OCI-M2 (cell line): ENCODE results near the gene PLEKHJ1.

Experiments
- DNase-seq: peaks from one replicate; lab custom pipeline; 2025; ENCODE audit not compliant: unreplicated experiment; lab: John Stamatoyannopoulos, UW

Gene PLEKHJ1

DNA sequence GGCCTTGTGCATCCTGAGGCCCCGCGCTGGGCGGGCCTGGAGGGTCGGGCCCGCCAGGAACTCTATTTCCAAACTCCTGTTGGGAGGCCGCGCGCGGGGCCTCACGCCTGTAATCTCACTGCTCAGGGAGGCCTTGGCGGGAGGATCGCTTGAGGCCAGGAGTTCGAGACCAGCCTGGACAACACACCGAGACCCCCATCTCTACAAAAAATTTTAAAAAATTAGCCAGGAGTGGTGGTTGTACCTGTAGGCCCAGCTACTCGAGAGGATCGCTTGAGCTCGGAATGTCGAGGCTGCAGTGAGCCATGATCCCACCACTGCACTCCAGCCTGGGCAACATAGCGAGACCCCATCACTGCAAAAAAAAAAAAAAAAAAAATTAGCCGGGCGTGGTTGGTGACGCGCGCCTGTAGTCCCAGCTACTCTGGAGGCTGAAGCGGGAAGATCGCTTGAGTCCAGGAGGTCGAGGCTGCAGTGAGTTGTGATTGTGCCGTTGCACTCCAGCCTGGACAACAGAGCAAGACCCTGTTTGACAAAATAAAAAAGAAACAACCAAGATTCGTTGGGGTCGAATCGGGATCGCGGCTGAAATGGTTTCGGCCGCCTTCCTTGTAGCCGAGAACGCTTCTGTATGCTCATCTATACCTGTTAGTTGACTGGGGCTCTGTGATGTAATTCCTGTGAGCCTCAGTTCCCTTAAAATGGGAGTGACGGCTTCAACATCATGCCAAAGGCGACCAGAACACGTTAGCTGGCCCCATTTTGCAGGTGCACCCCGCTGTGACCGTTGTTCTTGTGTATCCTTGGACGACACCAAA, 1.1 kb upstream of the PLEKHJ1 start:
- no peak for DNase-seq

DNA sequence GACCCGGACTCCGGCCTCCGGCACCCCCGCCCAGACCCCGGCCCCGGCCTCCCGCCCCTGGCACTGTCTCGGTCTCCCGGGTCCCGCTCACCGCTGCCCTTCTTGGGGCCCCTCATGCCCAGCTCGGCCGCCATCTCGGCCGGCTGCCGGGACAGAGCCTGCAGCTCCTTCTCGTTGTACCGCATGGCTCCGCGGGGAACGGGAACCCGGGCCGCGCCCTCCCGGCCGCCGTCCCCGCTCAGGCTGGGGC, 140 bp downstream of the PLEKHJ1 start:
- no peak for DNase-seq

DNA sequence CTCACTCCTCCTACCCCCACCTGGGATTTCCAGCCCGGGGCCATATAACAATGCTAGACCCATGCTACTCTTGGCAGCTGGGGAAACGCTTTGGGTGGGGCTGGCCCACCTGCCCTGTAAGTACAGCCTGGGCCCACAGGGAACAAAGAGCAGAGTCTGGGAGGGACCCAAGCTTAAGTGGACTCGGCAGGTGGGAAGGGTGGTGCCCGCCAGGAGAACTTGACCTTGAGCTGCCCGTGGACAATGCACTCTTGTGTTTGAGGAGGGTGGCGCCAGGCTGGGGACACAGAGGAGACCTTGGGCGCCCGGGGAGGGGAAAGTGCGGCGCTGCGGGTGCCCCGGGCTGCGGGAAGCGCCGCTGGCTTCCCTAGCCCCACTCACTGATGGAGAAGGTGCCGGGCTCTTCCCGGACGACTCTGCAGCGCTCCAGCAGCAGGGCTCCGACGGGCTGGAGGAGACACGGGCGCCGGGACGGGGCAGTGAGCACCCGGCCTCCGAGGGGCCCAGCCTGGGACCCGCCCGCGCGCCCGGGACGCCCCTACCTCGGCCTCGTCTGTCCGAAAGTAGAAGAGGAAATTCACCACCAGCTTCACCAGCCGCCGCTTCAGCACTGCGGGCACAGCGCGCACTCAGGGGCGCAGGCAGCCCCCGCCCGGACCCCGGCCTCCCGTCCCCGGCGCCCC, 607 bp downstream of the PLEKHJ1 start:
- no peak for DNase-seq

DNA sequence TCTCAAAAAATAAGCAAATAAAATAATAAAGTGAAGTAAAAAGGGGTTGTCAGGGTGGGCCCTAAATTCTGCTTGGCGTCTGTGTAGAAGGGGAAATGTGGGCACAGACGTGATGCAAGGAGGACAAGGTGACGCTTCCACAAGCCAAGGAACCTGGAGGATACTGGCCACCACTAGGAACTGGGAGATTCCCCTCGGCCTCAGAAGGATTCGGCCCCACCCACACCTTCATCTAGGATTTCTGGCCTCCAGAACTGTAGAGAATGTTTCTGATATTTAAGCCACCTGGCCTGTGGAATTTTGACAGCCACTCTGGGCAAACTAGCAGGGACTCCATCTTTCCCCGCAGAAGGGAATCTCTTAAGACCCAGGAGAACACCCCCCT, 1.1 kb downstream of the PLEKHJ1 start:
- DNase-seq, result no peak

DNA sequence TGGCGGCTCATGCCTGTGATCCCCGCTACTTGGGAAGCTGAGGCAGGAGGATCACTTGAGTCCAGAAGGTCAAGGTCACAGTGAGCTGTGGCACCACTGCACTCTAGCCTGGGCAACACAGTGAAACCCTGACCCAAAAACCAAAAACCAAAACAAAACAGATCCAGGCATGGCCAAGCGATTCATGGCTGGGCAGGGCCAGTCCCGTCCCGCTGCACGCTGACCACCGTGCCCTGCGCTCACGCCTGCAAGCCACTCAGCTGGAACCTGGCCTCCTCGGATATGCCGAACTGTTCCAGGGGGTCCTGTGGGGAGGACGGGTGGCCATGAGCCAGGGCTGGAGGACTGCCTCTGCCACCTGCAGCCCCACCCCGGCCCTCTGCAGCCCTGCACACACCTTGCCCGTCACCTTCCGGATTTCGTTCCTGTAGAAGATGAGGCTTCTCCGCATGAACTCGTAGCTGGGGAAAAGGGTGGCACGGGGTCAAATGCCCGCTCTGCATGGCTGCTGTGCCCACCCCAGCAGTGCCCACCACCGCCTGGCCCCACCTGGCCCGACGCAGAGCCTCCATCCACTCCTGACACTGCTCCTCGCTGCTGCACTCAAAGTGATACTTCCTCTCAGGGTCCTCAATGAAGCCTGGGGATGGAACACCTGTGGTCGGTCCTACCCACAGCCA, 2.4 kb downstream of the PLEKHJ1 start:
- DNase-seq, result no peak

DNA sequence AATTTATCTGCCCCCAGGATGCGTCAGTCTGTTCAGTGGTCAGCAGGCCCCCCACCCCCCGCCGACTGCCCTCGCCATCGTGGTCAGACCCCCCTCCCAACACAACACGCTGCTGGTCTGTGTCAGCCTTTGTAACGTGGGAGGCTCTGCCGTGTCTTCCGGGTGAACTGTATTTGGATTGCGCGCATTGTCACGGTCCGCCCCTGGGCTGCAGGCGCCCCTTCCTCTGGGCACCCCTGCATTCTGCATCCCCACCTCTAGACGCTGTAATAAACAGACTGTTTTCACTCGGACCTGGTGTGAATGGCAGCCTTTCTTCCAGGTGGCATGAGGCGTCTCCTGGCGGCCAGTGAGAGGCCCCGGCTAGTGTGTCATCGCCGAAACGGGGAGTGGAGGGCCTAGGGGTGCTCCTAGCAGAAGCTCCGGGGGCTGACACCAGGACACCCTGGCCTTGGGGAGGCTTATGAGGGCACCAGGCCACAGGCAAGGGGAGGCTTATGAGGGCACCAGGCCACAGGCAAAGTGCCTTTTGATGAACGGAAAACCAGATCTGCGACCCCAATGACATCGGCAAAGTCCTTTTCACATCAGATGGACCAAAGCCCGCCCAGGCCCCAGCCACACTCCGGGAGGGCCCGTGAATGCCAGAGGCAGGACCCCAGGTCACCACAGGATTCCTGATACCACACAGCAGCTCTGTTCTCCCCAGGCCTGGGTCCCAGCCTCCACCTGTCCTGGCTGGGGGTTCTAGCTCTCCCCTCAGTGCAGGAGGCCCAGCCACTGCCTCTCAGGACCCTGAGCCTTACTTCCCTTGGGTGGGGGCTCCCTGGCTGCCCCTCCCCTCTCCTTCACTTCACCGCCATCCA, 3.6 kb downstream of the PLEKHJ1 start:
- no peak for DNase-seq

DNA sequence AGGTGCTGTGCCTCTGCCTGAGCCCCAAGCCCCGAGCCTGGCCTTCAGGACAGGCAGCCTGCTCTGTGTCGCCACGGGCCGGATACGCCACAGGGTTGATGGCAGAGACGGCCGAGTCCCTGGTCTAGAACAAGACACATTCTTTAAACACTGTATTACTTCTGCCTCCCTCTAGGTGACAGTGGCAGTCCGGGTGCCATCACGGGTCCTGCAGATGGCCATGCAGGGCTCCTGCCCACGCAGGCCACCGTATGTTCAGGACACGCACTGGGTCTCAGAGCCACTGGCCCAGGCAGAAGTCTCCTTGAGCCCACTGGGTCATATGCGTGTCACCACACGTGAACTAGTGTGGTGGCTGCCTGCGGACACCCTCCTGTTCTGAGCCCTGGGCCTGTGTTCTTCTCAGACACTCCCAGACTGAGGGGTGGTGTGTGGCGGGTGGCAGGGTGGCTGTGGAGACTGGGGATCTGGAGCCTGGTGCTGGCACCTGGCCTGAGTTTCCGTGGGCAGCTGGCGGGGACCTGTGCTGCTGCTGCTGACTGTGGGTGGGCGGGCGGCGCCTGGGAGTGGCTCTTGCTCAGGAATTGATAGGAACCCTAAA, 4.4 kb downstream of the PLEKHJ1 start:
- no peak for DNase-seq

DNA sequence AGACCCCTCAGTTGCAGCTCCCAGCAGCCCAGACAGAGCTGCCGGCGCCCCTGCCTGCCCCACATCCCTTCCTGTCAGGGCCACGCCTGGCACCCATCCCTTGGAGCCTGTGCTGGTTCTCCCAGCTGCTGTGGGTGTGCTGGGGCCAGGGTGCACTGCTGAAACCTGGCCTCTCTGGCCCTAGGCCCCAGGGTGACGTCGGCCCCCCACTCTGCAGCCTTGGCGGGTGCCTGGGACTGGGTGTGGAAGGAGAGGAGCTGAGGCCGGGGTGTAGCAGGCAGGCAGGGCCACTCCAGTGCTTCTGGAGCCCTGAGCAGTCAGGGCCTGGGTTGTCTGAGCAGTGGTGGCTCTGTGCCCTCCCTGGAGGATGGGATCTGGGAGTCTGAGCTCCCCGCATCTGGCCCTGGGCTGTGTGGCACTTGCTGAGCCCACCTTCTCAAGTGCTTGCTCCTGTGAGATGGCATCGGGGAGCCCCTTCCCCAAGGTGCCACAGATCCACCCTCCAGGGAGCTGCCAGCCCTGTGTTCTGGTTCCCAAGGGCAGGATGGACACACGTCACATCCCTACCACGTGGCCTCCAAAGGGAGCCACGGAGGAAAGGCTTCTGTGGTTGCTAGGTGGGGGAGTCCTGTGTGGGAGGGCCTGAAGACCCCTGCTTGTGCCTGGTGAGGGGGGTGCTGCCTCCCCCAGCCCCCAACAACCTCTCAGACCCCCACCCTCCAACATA, 5.2 kb downstream of the PLEKHJ1 start:
- DNase-seq, result no peak

DNA sequence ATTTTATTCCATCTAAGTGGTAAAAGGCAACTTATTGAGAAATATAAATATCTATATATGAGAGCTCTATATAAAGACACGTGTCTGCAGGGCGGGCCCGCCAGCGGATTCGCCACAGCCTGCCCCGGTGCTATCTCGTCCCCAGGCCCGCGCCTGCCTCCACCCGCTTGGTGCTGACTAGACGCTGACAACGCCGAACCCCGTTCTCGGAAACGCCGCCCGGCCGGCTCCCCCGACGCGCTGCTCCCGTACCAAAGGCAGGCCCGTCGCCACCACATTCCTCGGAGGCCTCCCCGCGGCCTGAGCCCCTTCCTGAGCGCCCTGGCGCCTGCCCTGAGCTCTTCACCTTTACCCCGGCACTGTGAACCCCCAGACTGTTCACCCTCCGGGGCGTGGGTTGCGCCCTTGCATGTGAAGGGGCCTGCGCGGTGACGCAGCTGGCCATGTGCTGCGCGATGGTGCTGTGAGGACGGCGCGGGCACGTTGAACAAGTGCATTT, 6.0 kb downstream of the PLEKHJ1 start:
- DNase-seq, result no peak

DNA sequence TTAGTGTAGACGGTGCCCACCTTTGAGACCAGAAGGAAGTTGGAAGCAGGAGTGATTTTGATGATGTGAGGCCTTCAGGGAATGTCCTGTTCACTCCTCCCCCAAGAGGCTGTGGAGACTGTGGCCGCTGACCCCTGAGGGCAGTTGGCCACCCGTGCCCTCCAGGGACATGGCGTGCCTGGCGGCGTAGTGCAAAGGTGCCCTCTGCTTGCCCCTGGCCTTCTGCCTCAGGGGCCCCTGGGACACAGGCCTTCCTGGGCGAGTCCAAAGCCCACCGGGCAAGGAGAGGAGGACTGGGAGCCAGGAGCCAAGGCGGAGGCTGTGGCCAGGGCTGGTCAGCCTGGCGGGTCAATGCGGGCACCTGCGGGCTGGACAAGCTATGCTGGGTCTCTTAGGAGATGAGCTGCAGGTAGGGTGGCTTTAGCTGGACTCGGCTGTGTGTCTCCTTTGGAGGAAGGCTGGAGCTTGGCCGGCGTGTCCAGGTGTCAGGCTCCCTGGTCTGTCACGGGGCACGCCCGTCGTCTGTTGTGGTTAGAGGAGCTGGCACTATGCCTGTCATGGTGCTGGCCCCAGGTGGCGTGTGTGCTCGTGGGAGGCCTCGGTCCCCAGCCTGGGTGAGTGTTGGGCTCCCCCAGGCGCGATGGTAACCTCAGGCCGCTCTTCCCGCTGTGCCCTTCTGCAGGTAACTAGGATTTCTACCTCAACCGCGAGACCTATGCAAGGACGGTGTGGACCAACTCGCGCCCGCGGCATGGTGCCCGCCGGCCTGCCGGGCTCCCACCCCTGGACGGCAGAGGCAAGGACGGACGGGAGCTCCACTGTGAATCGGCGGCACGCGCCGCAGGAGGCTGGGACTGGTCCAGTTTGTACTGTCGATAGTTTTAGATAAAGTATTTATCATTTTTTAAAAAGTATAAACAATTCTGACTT, 6.8 kb downstream of the PLEKHJ1 start:
- DNase-seq, result no peak

DNA sequence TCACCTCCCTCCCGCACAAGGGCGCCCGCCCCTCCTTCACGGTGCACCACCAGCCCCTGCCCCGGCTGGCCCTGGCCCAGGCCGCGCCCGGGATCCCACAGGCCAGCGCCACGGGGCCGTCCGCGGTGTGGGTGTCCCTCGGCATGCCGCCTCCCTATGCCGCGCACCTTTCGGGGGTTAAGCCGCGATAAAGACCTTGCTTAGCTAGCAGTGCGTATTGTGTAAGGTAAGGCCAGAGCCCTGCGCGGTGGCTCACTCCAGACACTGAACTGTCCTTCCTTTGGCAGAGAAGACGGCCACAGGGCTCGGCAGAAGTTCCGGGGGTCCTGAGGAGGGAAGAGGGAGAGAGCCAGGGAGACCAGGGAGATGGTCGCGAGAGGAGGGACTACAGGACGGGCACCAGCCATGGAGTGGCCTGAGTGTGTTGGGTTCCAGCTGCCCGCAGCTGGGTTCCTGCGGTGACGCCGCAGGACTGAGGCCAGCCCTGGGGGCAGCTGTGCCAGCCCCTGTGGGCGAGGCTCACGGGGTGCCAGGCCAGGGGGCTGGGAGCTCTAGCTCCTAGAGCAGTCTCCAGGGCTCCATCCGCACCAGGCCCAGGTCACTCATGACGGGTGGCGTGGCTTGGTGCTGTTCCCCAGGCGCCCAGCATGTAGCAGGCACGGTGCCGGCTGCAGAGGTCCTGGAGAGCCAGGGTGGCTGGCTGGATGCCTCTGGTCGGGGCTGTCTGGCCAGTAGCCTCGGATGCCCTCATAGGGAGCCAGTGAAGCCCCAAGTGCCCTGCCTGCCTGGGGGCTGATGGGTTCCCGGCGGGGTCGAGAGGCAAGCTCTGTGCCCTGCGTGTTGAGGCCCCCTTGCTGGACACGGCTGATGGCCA, 7.7 kb downstream of the PLEKHJ1 start:
- no peak for DNase-seq

DNA sequence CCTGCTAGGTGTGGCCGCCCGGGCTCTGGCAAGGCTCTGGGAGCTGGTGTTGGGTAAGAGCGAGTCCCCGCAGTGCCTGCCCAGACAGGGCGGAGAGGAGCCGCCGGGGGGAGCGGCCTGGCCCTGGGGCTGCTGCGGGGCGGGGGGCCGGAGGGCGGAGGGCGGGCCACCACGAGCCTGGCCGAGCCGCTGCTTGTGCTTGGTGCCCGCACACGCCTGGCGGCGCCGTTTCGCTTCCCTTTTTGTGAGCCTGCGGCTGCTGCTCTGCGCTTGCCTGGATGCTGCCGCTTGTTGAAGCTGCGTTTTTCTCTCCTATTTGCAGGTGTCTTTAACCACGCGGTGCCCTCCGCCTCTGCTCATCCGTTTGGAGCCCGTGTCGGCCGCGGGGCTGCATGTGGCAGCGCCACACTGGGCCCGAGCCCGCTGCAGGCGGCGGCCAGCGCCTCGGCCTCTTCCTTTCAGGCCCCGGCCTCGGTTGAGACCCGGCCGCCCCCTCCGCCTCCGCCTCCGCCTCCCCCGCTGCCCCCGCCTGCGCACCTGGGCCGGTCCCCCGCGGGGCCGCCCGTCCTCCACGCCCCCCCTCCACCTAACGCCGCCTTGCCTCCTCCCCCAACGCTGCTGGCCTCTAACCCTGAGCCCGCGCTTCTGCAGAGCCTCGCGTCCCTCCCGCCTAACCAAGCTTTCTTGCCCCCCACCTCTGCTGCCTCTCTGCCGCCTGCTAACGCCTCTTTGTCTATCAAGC, 8.5 kb downstream of the PLEKHJ1 start:
- DNase-seq, result no peak

DNA sequence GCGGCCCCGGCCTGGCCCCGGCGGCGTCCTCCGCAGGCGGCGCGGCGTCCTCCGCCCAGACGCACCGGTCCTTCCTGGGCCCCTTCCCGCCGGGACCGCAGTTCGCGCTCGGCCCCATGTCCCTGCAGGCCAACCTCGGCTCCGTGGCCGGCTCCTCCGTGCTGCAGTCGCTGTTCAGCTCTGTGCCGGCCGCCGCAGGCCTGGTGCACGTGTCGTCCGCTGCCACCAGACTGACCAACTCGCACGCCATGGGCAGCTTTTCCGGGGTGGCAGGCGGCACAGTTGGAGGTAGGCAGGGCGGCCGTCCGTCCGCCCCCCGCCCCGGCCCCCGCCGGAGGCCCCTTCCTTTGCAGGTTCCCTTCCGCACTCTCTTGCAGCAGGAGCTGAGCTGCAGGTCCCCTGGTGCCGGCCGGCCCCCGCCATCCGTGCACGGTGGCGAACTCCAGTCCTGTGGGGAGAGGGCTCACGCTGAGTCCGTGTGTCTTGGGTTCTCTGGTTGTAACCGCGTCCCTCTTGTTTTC, 9.2 kb downstream of the PLEKHJ1 start:
- no peak for DNase-seq

DNA sequence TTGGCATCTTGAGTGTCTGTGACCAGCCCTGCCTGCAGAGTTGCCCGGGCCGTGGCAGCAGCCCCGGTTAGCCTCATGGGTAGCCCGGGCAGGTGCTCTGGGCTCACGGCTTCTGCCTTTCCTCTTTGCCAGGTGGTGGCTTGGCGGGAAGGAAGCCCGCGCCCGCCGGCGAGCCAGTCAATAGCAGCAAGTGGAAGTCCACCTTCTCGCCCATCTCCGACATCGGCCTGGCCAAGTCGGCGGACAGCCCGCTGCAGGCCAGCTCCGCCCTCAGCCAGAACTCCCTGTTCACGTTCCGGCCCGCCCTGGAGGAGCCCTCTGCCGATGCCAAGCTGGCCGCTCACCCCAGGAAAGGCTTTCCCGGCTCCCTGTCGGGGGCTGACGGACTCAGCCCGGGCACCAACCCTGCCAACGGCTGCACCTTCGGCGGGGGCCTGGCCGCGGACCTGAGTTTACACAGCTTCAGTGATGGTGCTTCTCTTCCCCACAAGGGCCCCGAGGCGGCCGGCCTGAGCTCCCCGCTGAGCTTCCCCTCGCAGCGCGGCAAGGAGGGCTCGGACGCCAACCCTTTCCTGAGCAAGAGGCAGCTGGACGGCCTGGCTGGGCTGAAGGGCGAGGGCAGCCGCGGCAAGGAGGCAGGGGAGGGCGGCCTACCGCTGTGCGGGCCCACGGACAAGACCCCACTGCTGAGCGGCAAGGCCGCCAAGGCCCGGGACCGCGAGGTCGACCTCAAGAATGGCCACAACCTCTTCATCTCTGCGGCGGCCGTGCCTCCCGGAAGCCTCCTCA, 9.9 kb downstream of the PLEKHJ1 start:
- DNase-seq, result no peak

DNA sequence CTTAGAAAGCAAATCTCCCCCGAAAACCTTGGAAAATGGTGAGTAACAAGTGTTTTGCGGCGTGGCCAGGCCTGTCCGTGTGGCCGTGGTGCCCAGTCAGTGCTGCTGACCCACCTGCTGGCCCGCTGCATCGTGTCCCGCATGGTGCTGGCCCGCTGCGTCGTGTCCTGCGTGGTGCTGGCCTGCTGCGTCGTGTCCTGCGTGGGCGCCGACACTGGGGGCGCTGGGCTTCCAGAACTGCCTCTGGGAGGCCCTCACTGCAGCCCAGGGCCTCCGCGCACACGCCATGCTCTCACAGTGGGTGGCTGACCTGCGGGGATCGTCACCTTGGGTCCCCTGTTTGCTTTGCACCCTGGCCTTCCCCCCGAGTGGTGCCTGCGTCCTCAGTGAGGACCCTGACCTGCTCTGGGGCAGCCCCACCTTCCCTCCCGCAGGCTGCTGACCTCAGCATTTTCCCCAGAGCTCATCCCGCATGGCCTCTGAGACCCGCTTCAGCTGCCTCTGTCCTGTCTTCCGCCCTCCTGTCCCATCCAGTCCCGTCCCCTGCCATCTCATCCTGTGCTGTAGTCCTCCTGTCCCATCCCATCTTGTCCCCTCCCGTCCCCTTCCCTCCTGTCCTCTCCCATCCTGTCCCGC, 10.6 kb downstream of the PLEKHJ1 start:
- no peak for DNase-seq

DNA sequence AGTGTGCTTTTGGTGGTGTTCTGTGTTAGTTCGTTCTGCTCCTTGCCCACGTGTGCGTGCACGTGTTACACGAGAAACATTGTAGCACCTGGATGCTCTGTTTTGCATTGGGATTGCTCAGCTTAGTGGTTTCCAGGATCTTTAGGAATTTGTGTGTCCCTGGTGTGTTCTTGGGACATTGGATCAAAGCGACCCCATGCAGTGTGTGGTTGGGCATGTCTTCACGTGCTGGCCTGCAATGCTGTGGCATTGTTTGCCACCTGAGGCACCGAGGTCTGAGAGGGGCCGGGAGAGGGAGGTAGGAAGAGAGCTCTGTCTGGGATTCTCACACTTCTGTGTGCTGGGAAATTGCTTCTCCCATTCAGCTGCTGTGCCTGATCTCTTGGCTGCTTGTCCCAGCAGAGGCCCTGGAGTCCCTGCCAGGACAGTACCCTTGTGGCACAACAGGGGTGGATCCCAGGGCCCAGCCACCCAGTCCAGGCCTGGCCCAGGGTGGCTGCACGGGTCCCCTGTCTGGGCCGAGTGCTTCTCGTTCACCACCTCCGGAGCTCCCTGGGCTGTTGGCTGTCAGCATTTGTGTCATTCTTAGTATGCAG, 11.3 kb downstream of the PLEKHJ1 start:
- no peak for DNase-seq
